Measurements from ENCODE around the gene SLC38A11. TPM values are rescaled to one million over a fixed set of nuclear protein-coding genes. Genes with fewer than 3 reads are reported as not detected.

Gene SLC38A11
- total and polyA plus RNA-seq, 2 of the 8 experiments (the other 6 are each of a cell fraction or from before 2014, with no cell fraction given), result not detected

DNA sequence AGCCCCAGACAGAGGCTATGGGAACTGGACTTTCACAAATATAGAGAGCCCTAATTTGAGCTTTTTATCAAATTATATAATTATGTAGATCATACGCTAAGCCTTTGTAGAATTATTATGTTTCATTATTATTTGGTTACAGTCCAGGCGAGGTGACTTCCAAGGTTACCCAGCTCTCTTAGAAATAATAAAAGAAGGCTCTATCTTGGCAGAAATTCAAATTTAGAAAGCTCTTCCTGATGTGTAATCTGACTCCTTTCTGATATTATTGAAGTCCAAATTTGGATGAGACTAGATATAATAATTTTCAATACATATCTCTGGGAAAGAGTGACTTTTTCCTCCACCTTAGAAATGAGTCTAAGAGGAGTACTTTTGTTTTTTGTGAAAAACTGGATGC lies 4.8 kb upstream of the SLC38A11 start (continued):
- TF ChIP-seq FOSL1 (IDR thresholded peaks at IDR 0.05; ENCODE audit: insufficient read depth, low read depth, low read length), result no peak

All from H1 (cell line).